GM19452 (cell line): ENCODE results near the gene SCRN1.

ENCODE experiments used
- ATAC-seq: cut with Tn5 transposase; IDR thresholded peaks from one replicate; pipeline ENCODE4 v1.9.1; 2021; ENCODE audit not compliant: unreplicated experiment

SCRN1 gene

GRCh38 chr7:29989257-29989995 is at the start of gene SCRN1:
Gene SCRN1, minus strand, starts transcription at chr7:29989801. Its CDS starts 20,734 bp downstream, at chr7:29969067.
- peak; percentile 39 for ATAC-seq

- no peak for ATAC-seq
Observed at GRCh38 chr7:30038196-30038980, 48.8 kb upstream of the SCRN1 start.

GRCh38 chr7:30036220-30036619 is 46.6 kb upstream of the SCRN1 start:
- no peak for ATAC-seq

- no peak for ATAC-seq
Observed at GRCh38 chr7:30034501-30034900, 44.9 kb upstream of the SCRN1 start.

- ATAC-seq: no peak
Observed at GRCh38 chr7:30032310-30033125, 42.9 kb upstream of the SCRN1 start.

GRCh38 chr7:30029696-30030095 is 40.1 kb upstream of the SCRN1 start:
- no peak for ATAC-seq

GRCh38 chr7:30028749-30029635 is 39.4 kb upstream of the SCRN1 start:
- peak; percentile 16 for ATAC-seq

- peak; percentile 51 for ATAC-seq
Observed at GRCh38 chr7:30028216-30028748, 38.7 kb upstream of the SCRN1 start, which contains the start of gene PLEKHA8. Gene PLEKHA8, plus strand, starts transcription at chr7:30028412. Its CDS starts 351 bp downstream, at chr7:30028763.

- ATAC-seq: peak; percentile 1
Observed at GRCh38 chr7:30027740-30028215, 38.2 kb upstream of the SCRN1 start.

- ATAC-seq: peak; percentile 22
Observed at GRCh38 chr7:30027065-30027456, 37.5 kb upstream of the SCRN1 start.

GRCh38 chr7:30026229-30027064 is 36.8 kb upstream of the SCRN1 start, which contains the start of gene FKBP14:
Gene FKBP14, minus strand, starts transcription at chr7:30026702. Its CDS starts 194 bp downstream, at chr7:30026508.
- peak; percentile 75 for ATAC-seq

- no peak for ATAC-seq
Observed at GRCh38 chr7:30023524-30023923, 33.9 kb upstream of the SCRN1 start.

GRCh38 chr7:30022991-30023390 is 33.4 kb upstream of the SCRN1 start:
- ATAC-seq: no peak

GRCh38 chr7:30020535-30020934 is 30.9 kb upstream of the SCRN1 start:
- no peak for ATAC-seq

GRCh38 chr7:30019960-30020359 is 30.4 kb upstream of the SCRN1 start:
- ATAC-seq: no peak

- ATAC-seq: no peak
Observed at GRCh38 chr7:30019387-30019786, 29.8 kb upstream of the SCRN1 start.

GRCh38 chr7:30018451-30018850 is 28.9 kb upstream of the SCRN1 start:
- no peak for ATAC-seq

GRCh38 chr7:30012757-30013156 is 23.2 kb upstream of the SCRN1 start:
- ATAC-seq: no peak

- no peak for ATAC-seq
Observed at GRCh38 chr7:30010021-30010420, 20.4 kb upstream of the SCRN1 start.
